ENCODE results near the gene KIRREL3.

DNA sequence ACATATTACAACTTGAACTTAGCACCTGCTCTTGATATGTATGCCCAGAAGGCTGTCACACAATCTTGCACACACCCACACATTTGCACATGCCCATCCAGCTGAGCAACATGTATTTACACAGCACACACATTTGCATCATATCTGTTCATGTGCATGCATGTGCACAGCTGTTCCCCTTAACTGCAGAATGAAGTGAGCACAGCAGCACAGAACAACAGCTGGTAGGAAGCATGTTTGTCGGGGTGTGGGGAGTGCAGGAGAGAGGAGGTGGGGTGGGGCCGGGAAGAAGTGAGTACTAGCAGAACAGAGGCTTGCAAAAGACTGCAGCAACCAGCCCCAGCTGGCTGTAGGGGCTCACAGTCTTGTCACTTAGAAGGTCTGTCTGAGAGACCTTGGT lies 296.5 kb downstream of the KIRREL3 start:
- no peak for TF ChIP-seq CTCF (conservative IDR thresholded peaks at IDR 0.05)
- TF ChIP-seq EZH2 (IDR thresholded peaks at IDR 0.05; ENCODE audit: low read depth), result no peak
